Neural cell (in vitro differentiated cells): Measurements from ENCODE around the gene MBNL2.

Experiments
- EP300 ChIP-seq: fragments of 450-650 bp; conservative IDR thresholded peaks from 2 replicates; pipeline ENCODE4 v1.6.1; 2014; ENCODE audit warnings: antibody characterized with exemption, mild to moderate bottlenecking, moderate library complexity; ENCODE audit not compliant: poor library complexity, severe bottlenecking
- EZH2 ChIP-seq: fragments of 200-600, 300-800 bp; shearing (Covaris generic), sonication (generic); IDR thresholded peaks from 2 replicates; pipeline ENCODE4 v1.6.1; 2014; ENCODE audit warnings: antibody characterized with exemption, low read length, borderline replicate concordance, mild to moderate bottlenecking; ENCODE audit not compliant: insufficient read depth, poor library complexity, severe bottlenecking
- RAD21 ChIP-seq: fragments of 450-650 bp; conservative IDR thresholded peaks from 2 replicates; pipeline ENCODE4 v1.6.1; 2014; ENCODE audit warnings: antibody characterized with exemption, mild to moderate bottlenecking, moderate library complexity
- REST ChIP-seq: IDR thresholded peaks from 2 replicates; pipeline ENCODE4 v1.6.1; 2012; ENCODE audit warnings: borderline replicate concordance
- TF ChIP-seq, protein P1 (sequence below): fragments of 450-650 bp; IDR thresholded peaks from 2 replicates; pipeline ENCODE4 v1.5.1; 2014; ENCODE audit warnings: antibody characterized with exemption, mild to moderate bottlenecking, moderate library complexity; ENCODE audit not compliant: poor library complexity, severe bottlenecking

- TF ChIP-seq, protein P1, sequence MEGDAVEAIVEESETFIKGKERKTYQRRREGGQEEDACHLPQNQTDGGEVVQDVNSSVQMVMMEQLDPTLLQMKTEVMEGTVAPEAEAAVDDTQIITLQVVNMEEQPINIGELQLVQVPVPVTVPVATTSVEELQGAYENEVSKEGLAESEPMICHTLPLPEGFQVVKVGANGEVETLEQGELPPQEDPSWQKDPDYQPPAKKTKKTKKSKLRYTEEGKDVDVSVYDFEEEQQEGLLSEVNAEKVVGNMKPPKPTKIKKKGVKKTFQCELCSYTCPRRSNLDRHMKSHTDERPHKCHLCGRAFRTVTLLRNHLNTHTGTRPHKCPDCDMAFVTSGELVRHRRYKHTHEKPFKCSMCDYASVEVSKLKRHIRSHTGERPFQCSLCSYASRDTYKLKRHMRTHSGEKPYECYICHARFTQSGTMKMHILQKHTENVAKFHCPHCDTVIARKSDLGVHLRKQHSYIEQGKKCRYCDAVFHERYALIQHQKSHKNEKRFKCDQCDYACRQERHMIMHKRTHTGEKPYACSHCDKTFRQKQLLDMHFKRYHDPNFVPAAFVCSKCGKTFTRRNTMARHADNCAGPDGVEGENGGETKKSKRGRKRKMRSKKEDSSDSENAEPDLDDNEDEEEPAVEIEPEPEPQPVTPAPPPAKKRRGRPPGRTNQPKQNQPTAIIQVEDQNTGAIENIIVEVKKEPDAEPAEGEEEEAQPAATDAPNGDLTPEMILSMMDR, result no peak
- no peak for TF ChIP-seq EP300
- TF ChIP-seq EZH2, result no peak
- TF ChIP-seq RAD21, result no peak
- TF ChIP-seq REST, result no peak
These were observed 37.9 kb downstream of the MBNL2 start for GRCh38 chr13:97259798-97260714.
